GM11168 (cell line): ENCODE data around the gene CUBN.

Source experiments
- in situ Hi-C: fragments of 300-500 bp; cut with MboI; formaldehyde crosslinking; loops from one replicate; pipeline ENCODE4 v1.12.0; 2022; ENCODE audit warnings: low sequenced_read_pairs; ENCODE audit not compliant: unreplicated experiment

Gene CUBN

GRCh38 chr10:16941067-16941466 is 188.5 kb downstream of the CUBN start:
- in situ Hi-C loops, result no loop called here

- in situ Hi-C loops, result no loop called here
Measured at GRCh38 chr10:16938952-16939351, 190.7 kb downstream of the CUBN start.

DNA sequence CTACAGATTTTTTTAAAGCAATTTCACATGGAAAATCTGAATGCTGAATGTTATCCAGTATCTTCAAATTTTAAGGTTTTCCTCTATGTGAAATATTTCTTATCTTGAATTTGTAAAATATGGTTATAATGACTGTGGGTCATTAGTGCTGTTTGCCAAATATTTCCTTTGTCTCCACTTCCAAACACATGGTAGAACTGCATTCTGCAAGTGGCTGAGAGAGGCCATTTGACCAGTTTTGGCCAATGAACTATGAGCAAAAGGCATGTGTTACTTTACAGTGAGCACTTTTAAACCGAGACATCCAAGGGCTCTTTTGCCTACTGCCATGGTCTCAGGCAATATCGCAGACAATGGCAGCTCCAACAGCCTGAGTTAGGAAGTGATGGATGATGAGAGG is 195.2 kb downstream of the CUBN start:
- in situ Hi-C loops, result no loop called here

DNA sequence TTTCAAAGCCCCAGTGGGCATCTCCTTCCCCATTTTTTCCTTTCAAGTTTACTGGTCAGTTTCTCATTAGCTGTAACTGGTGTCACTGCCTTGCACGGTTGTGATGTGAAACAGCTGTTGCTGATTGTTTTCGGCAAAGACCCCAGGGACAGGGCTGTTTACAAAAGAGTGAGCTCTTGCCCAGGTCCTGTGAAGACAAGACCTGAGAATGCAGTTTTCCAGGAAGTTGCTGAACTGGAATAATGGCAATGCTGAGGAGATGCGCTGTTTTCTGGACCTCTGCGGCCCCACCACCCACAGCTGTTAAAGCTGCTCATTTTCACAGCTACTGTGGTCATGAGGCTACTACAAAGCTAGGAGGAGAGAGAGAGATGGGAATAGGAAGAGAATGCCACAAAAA is 195.8 kb downstream of the CUBN start:
- in situ Hi-C loops, result no loop called here

DNA sequence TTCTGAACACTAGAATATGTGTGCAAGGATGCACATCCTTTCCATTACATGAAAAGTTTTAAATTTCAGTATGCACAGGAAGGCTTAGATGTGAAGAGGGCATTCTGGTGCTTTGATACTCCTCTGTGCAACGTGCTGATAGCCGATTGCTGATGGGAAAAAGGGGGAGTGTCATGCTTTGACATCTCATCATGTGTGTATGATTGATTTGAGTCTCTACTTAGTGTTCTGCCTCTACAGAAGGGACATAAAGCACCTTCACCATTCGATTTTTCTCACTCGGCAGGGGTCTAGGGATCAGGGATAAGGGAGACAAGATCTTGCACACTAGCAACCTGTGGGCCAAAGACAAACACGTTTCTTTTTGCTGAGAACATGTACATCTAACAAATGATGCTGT is 197.7 kb downstream of the CUBN start:
- in situ Hi-C loops, result no loop called here

DNA sequence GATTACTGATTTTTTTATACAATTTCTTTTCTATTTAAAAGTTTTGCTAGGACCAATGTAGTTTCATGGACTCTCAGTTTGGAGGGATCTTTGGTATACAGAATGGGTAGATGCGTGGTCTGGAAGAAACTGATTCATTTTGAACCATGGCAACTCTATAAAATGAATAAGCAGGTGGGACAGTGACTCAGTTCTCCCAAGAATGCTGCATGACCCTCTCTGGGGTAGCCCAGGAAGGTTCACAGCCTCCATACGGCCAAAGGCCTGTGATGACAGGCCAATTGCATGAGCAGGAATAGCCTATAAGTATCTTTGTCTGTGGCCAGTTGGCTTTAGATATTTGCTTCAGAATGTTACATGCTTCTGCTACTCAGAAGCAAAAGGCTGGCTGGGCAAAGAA is 199.1 kb downstream of the CUBN start:
- in situ Hi-C loops, result no loop called here

DNA sequence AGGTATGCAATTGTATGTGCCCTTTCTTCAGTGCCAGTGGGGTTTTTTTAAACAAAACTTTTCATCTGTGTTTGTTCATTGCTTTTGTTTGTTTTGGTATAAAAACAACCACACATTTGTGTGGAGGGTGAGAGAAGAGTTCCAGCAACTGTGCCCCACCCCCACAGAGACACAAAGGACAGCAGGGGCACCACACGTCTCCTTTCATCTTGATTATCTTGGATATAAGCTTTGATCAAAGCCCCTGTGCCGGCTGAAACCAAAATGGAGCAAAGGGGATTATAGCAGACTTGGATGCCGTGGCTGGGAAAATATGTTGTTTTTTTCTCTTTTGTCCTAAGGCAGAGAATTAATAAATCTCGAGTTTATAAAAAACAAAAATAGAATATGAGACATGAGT is 200.5 kb downstream of the CUBN start:
- in situ Hi-C loops, result no loop called here

- in situ Hi-C loops, result no loop called here
Measured at GRCh38 chr10:16927546-16927945, 202.1 kb downstream of the CUBN start.

- in situ Hi-C loops, result no loop called here
Measured at GRCh38 chr10:16923726-16924125, 205.9 kb downstream of the CUBN start.

DNA sequence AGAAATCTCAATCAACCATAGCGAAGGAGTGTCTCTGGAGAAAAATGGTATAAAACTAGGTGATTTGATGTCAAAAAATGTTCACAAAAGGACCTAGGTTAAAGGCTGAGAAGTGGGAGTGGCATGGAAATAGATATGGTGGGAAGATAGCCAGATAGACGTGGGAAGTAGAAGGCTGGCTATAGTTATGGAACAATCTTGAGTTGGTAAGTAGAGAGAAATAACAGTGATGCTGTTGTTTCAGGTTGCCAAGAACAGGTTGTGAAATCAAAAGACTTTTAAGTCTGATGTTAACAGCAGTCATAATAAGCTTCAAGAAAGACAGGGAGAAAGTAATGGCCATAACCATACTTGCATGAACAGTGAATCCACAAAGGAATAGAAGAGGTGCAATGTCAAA is 206.3 kb downstream of the CUBN start:
- in situ Hi-C loops, result no loop called here

DNA sequence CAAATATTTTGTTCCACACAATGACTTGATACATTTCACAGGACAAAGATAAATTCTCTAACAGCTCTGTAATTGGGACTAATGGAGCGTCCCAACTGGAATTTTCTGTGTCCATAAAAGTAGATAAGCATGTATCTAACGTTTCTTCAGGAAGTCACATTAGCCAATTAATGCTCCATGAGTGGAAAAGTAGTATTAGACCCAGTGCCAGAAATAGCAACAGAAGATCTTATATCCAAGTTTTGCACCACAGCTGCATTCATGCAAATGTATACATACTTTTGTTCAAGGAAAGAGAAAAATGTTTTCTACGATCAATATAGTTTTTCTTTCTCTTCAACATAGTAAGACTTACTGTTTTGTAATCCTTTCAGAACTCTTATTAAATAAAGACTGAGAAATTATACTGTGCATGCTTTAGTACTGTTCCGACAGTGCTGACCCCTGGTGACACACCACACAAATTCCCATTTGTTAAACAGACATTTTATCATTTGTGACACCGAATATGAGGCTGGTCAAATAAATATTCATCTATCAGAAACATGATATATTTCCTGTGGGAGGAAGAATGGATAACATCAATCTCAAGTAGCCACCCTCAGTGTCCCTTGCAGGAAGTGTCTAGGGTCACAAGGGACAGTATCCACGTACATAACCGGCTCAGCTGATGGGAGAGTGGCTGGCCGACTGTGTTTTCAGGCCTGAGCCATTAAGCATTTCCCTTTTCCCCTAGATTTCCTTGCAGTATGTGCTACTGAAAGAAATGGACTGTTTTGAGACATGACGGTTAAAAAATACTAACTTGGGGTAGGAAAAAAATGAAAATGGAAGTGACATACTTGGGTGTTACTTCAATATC is 210.3 kb downstream of the CUBN start:
- in situ Hi-C loops, result no loop called here

- in situ Hi-C loops, result no loop called here
Measured at GRCh38 chr10:16916496-16916895, 213.1 kb downstream of the CUBN start.

- in situ Hi-C loops, result no loop called here
Measured at GRCh38 chr10:16915300-16915699, 214.3 kb downstream of the CUBN start.

DNA sequence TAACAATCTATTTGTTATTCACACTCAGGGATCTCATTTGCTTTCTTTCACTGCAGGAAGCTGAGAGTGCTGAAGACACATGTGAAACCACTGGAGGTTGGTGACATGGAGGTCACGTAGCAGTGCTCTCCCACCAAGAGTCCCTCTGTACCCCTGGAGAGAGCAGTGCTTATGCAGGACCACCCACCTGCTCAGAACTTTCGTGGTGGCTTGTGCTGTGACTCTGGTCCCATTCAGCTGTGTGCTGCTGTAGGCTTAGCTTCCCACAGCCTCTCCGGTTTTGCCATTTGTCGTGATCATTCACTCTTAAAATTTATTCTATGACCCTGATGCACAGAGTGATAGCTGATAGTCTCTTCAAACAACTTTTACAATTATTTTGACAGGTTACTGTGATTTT is 216.3 kb downstream of the CUBN start:
- in situ Hi-C loops, result no loop called here

GRCh38 chr10:16910793-16911164 is 218.8 kb downstream of the CUBN start:
- in situ Hi-C loops, result no loop called here

GRCh38 chr10:16909961-16910792 is 219.4 kb downstream of the CUBN start:
- in situ Hi-C loops, result no loop called here

- in situ Hi-C loops, result no loop called here
Measured at GRCh38 chr10:16909271-16909767, 220.3 kb downstream of the CUBN start.

- in situ Hi-C loops, result no loop called here
Measured at GRCh38 chr10:16907687-16908086, 221.9 kb downstream of the CUBN start.

DNA sequence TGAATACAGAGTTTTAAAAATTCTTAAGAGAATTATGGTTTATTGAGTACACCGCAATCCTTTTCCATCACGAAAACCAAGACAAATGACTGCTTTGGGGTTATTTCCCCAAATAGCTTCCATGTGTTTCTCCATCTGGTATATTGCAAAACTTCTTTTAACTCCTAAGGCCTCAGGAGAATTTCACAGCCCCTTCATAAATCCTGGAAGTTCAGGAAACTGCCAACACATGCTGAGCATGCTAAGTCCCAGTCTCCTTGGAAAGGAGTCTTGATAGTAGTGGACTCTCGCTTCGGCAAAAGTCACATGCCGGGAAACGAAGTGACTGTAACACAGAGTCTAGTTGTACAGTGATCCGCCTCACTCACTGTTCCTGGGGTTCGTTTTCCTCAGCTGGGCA is 224.3 kb downstream of the CUBN start:
- in situ Hi-C loops, result no loop called here

GRCh38 chr10:16904639-16905061 is 225.0 kb downstream of the CUBN start:
- in situ Hi-C loops, result no loop called here

GRCh38 chr10:16904049-16904448 is 225.6 kb downstream of the CUBN start:
- in situ Hi-C loops, result no loop called here
